CD4-positive, alpha-beta T cell treated with Interferon gamma for 1 hour (primary cell): ENCODE results near the gene CPE.
"Not testable (repeated sequence)": the region's sequence is repeated elsewhere in the genome, so short reads cannot be mapped to it uniquely, and the experiment has no call there.

ENCODE experiments used
- DNase-seq: peaks from one replicate; pipeline ENCODE4 v3.0.0-alpha.2; 2020

Gene CPE

DNA sequence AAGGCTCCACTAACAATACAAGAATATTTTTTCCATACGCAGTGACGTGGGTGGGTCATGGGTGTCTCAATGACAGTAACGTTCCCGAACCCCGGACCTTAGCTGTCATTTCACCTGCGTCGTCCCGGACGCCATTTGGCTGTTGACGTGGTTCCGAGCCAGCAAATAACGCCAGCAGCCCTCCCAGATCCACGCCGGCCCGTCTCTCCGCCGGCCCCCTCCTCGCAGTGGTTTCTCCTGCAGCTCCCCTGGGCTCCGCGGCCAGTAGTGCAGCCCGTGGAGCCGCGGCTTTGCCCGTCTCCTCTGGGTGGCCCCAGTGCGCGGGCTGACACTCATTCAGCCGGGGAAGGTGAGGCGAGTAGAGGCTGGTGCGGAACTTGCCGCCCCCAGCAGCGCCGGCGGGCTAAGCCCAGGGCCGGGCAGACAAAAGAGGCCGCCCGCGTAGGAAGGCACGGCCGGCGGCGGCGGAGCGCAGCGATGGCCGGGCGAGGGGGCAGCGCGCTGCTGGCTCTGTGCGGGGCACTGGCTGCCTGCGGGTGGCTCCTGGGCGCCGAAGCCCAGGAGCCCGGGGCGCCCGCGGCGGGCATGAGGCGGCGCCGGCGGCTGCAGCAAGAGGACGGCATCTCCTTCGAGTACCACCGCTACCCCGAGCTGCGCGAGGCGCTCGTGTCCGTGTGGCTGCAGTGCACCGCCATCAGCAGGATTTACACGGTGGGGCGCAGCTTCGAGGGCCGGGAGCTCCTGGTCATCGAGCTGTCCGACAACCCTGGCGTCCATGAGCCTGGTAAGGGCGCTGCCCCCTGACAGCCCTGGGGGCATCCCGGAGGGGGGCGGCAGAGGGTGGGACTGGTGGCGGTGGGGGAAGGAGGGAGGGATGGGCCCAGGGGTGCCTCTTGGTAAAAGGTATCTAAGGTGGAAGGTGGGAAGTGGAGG, at the start of gene CPE:
Gene CPE (plus strand): TSS at position 264 of the 933 bp plus-strand sequence. CDS start 214 bp downstream, at position 478.
- DNase-seq: peak; percentile 57

GRCh38 chr4:165330071-165330470, 48.7 kb upstream of the CPE start:
- no peak for DNase-seq

DNA sequence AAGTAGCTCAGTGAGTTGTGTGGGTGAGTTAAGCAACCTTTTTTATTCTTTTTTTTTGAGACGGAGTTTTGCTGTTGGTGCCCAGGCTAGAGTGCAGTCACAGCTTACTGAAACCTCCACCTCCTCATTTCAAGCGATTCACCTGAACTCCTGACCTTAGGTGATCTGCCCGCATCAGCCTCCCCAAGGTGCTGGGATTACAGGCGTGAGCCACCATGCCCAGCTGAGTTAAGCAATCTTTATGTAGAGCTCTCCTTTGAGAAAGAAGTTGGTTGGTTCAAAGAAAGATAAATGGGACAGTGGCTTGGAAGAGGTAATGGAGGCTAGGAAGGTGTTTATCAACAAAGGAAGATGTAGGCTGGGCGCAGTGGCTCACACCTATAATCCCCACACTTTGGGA, 48.1 kb upstream of the CPE start:
- no peak for DNase-seq

DNA sequence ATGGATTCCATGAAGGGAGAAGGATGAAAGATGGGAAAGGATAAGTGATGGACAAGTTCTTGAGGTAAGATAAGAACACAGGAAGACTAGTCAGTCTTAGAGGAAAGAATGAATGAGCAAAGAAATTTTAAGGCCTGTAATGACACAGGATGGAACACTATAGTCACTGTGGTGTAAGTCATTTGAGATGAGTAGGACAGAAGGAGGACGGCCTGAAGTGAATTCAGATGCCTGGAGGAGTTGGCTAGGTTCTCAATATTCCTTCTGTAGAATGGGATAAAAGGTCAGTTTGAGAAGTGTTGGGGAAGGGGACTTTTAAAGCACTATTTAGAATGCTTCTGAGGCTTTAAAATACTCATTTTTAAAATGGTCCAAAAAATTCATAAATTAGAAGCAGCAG, 47.4 kb upstream of the CPE start:
- no peak for DNase-seq

- DNase-seq: no peak
Measured at GRCh38 chr4:165331823-165332222, 47.0 kb upstream of the CPE start.

DNA sequence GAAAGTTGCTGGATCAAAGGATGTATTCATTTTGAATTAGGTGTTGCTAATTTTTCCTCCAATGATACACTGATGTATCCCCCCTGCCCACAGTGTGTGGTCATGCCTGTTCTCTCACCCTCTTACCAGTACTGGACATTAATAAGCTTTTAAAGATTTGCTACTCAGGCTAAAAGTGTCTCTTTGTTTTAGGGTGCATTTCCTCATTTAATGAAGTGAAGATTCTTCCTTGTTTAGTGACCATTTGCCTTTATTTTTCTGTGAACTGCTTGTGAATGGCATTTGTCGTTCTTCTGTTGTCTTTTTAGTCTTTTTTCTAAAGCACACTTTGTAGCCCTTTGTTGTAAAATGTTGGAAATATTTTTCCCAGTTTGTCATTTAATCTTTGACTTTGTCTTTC, 46.3 kb upstream of the CPE start:
- no peak for DNase-seq

- no peak for DNase-seq
Measured at GRCh38 chr4:165335163-165335703, 43.6 kb upstream of the CPE start.

DNA sequence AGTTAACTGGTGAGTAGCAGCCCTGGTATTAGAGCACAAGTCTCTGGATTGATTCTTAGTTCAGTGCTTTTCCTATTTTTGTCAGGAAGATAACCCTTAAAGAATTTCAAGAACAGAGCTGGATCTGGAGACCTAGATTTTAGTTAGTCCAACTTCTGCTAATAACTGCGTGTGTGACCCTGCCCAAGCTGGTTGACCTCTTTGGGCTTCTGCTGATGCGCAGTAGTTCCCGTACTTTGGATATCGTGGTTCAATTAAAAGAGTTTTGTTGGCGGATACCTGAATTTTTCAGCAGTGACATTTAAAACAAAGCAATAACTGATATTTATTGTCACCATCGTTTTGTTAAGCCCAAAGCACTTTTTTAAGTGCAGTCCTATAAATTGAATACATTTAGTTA, 42.1 kb upstream of the CPE start:
- DNase-seq: no peak

GRCh38 chr4:165342340-165342739, 36.5 kb upstream of the CPE start:
- DNase-seq: not testable (repeated sequence)

- DNase-seq: no peak
Measured at GRCh38 chr4:165343353-165344191, 35.2 kb upstream of the CPE start.

DNA sequence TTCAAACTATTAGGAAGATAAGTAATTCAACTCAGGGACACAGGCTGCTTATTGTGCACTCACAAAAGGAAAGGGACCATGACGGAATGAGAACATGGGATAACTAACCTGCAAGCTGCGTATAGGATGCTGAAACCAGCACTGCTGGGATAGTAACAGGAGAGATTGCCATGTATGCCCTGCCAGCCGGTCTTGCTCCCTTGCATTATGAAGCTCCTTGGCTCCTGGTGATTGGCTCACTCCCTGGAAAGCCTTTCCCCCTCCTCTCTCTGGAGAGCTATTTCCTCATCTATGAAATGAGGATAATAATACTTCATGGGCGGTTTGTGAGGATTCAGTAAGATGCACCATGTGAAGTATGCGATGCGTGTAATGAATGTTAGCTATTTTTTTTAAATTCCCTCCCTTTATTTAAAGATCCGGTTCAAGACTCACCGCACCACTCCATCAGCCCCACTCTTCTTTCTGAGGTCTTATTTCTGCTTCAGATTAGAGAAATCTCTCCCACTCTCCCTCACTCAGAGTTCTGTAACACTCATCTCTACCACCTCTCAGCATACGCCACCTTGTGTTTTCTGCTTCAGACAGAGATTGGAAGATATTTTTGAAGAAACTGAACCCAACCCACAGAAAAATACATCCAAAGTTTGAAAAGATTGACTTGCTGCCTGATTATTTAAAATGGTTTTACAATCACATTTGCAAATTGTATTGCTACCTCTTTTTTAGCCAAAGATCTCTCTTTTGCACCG, 33.0 kb upstream of the CPE start:
- no peak for DNase-seq

GRCh38 chr4:165347647-165348569, 30.9 kb upstream of the CPE start:
- DNase-seq: no peak

GRCh38 chr4:165351359-165352130, 27.3 kb upstream of the CPE start:
- DNase-seq: no peak

GRCh38 chr4:165355900-165356300, 22.9 kb upstream of the CPE start:
- no peak for DNase-seq

DNA sequence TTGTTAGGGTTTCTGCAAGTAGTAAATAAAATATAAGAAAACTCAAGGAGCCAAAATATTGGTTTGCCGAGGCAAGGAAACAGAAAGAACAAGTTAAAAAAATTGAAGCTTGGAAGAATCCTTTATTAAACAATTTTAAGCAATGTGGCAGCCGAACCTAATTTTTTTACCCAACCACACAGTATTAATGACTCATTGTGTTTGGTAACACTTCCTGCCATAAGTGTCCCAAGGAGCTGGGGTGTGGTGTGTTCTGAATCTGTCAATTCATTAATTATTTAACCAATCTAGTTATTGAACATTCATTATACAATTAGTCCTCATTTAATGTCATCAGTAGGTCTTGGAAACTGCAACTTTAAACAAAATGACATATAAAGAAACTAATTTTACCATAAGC, 19.3 kb upstream of the CPE start:
- DNase-seq: no peak

DNA sequence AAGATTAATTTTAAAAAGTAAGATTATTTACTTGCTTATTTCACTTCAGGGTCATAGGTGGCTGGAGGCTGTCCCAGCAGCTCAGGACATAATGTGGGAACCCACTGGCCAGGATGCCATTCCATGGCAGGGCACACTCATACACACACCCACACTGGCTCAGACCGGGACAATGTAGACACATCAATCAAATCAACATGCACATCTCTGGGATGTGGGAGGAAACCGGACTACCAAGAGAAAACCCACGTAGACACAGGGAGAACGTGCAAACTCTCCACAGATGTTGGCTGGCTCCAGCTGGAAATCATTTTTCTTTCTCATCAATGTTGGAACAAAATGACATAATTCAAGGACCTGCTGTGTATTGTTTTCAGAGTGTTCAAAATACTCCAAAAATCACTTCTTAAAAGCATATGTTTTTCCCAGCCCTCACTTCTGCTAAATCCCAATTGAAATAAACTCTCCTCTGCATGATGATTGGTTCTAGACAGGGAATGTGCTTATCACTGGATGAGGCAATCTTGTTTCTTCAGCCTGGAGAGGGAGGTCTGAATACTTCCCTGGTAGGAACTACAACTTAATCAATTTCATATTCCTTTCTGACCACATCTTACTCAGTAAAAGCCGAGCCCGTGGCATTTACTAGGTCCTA, 18.6 kb upstream of the CPE start:
- no peak for DNase-seq

DNA sequence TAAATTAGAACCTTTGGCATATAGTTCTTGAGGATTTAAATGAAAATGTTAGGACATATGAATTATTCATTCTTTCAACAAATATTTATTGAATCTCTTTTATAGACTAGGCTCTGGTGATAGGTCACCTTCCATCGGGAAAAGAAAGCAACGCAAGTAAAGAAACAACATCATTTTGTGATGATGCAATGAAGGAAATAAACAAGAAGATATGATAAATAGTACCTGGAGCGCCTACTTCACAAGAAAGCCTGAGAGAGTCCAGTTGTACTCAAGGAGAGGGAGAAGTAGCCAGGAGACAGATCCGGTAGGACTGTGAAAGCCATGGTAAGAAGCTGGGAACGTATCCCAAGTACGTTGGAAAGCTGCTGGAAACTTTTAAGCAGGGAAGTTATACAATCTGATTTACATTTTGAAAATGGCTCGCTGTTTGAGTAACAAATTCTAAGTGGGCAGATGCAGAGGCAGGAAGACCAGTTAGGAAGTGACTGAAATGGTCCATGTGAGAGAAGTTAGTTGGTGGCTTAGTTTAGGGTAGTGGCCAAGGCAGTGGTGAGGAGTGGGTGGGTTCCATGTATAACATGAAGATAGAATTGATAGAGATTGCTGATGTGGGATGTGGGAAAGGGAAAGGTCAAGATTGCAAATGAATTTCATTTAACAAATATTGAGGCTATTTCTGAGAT, 17.7 kb upstream of the CPE start:
- no peak for DNase-seq

DNA sequence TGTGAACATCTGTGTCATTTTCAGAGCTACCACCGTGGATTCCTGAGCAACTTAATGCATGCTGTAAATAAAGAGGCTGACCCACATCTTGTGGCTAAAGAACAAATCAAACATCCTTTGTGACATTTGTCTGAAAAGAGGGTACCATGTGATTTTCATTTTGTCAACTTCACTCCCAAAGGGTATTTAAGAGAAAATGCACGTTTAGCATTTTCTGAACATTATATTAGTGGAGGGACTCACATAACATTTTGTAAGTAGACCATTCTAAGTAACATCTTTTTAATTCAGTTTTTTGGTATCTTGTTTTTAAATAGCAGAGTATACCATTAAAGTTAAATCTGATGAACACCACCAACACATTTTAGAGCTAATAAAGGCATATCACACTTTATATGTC, 17.0 kb upstream of the CPE start:
- no peak for DNase-seq

DNA sequence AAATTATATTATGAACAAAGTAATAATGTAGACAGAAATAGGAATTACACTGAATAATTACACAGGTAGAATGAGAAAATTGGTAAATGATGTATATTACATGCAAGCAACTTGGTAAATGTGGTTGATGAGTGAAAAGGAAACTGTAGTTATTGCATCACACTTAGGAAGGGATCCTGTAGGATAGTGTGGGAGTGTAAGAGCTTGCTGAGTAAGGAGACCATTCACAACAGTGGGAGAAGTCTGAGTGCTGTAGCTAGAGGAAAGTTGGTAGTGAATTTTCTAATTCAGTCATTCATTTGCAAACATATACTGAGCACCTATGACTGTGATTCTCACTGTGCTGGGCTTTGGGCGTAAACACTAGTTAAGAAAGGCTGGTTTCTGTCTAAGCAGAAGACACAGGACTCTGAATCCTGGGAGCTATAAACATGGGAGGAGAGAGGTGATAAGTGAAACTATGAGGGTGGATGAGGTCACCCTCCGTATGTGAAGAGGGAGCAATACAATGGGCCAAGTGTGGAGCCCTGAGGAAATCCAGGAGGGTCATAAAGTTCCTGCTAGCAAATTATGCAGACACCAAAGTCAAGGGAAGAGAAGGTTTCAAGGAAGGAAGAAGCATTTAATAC, 14.2 kb upstream of the CPE start:
- DNase-seq: no peak
